HG02798 (cell line): ENCODE results near the gene EPB41L2.
"Not testable (repeated sequence)": the region's sequence is repeated elsewhere in the genome, so short reads cannot be mapped to it uniquely, and the experiment has no call there.

ENCODE experiments used
- ATAC-seq: cut with Tn5 transposase; IDR thresholded peaks from one replicate; pipeline ENCODE4 v1.9.1; 2021; ENCODE audit warnings: mild to moderate bottlenecking; ENCODE audit not compliant: unreplicated experiment, poor library complexity

Gene EPB41L2

GRCh38 chr6:131007964-131008363 is 55.1 kb downstream of the EPB41L2 start:
- ATAC-seq: not testable (repeated sequence)

- no peak for ATAC-seq
Measured at GRCh38 chr6:131007286-131007685, 55.8 kb downstream of the EPB41L2 start.

- no peak for ATAC-seq
Measured at GRCh38 chr6:131005439-131006016, 57.5 kb downstream of the EPB41L2 start.

- no peak for ATAC-seq
Measured at GRCh38 chr6:131004936-131005335, 58.1 kb downstream of the EPB41L2 start.

GRCh38 chr6:131004387-131004755 is 58.7 kb downstream of the EPB41L2 start:
- no peak for ATAC-seq

- no peak for ATAC-seq
Measured at GRCh38 chr6:131003488-131004386, 59.3 kb downstream of the EPB41L2 start.

GRCh38 chr6:131002661-131002980 is 60.4 kb downstream of the EPB41L2 start:
- no peak for ATAC-seq

- ATAC-seq: no peak
Measured at GRCh38 chr6:131001945-131002660, 60.9 kb downstream of the EPB41L2 start.

GRCh38 chr6:131001111-131001736 is 61.8 kb downstream of the EPB41L2 start:
- ATAC-seq: no peak

GRCh38 chr6:131000544-131000943 is 62.5 kb downstream of the EPB41L2 start:
- ATAC-seq: no peak

- ATAC-seq: no peak
Measured at GRCh38 chr6:130997061-130997753, 65.8 kb downstream of the EPB41L2 start.

GRCh38 chr6:130996635-130997034 is 66.4 kb downstream of the EPB41L2 start:
- no peak for ATAC-seq

GRCh38 chr6:130995783-130996447 is 67.1 kb downstream of the EPB41L2 start:
- ATAC-seq: no peak

- no peak for ATAC-seq
Measured at GRCh38 chr6:130994319-130995097, 68.5 kb downstream of the EPB41L2 start.

GRCh38 chr6:130993292-130993765 is 69.7 kb downstream of the EPB41L2 start:
- ATAC-seq: no peak

- ATAC-seq: no peak
Measured at GRCh38 chr6:130991422-130992137, 71.5 kb downstream of the EPB41L2 start.

- ATAC-seq: not testable (repeated sequence)
Measured at GRCh38 chr6:130987539-130987938, 75.5 kb downstream of the EPB41L2 start.

- ATAC-seq: no peak
Measured at GRCh38 chr6:130985115-130985514, 77.9 kb downstream of the EPB41L2 start.
